HUDEP-2 (cell line): Measurements from ENCODE around the gene KCNB1.

ENCODE experiments used
- DNase-seq, 76 experiments: peaks; one replicate each; lab custom pipeline; 2025; ENCODE audit not compliant: unreplicated experiment in 76 of 76; lab: John Stamatoyannopoulos, UW

The KCNB1 gene

GRCh38 chr20:49446808-49447207 lies 35.7 kb downstream of the KCNB1 start:
- DNase-seq = no peak

- no peak for DNase-seq
Measured at GRCh38 chr20:49446080-49446479, 36.4 kb downstream of the KCNB1 start.

DNA sequence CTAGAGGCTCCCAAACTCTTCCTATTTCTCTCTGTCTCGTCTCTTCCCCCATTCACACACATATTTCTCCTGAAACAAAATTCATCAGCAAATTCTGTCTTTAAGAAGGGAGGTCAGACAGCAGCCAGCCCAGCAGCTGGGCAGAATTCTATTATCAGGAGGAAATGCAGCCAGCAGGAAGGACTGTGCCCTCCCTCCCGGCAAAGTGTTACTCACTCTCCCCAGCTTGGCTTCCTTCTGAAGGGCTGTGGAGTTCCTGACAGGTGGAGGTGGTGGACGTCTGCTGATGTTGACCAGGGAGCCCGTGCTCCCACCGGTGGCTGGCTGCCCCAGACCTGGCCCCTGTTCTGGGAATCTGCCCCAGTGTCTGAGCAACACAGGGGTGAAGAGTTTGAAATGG lies 37.3 kb downstream of the KCNB1 start:
- no peak for DNase-seq

- no peak for DNase-seq
Measured at GRCh38 chr20:49444553-49444990, 37.9 kb downstream of the KCNB1 start.

DNA sequence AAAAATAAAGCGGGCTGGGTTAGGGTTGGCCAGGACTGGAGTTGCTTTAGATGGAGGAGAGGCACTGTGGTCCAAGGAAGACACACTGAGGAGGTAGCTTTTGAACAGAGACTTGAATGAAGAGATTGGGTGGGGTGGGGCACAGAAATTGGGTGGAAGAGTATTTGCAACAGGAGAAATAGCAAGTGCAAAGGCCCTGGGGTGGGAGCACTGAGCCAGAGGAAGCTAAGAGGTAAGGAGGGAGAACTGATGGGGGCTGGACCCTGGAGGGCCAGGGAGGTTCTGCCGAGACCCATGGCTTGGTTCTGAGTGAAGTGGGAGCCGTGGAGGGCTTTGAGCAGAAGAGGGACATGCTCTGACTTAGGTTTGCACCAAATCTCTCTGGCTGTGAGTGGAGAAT lies 45.4 kb downstream of the KCNB1 start:
- no peak for DNase-seq

DNA sequence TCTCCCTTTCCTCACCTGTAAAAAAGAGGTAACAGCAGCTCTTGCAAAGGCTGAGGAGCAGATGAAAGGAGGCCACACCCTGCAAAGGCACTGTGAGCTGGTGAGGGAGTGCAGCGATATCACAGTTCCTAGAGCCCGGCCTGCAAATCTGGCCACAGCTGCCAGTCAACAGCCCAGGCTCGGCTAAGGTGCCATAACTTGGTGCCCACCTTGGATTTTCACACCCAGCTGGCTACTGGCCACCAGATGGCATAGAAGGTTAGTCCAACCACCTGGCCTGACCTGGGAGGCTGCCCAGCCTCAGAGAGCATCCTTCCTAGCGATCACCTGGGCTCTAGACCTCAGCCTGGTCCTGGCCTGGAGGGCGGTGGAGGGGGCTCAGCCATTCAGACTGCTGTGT lies 46.8 kb downstream of the KCNB1 start:
- DNase-seq = no peak

GRCh38 chr20:49433333-49433732 lies 49.1 kb downstream of the KCNB1 start:
- no peak for DNase-seq

DNA sequence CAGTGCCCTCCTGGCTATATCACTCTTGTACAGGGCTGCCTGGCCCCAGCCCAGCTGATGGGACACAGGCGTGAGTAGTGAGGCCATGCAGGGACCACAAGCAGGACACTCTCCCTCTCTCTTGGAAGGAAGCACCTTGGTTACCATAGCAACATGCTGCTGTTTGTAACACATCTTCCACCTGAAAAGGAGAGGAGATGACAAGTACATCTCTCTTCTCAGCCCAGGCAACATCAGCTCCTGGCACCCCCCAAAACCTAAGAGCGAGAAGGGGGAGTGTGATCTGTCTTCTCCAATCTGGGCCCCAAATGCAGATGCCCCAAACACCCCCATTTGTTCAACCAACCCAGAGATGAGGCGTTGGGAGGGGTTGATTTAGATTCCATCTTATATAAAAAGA lies 49.9 kb downstream of the KCNB1 start:
- no peak for DNase-seq

- DNase-seq = no peak
Measured at GRCh38 chr20:49431329-49431728, 51.1 kb downstream of the KCNB1 start.

DNA sequence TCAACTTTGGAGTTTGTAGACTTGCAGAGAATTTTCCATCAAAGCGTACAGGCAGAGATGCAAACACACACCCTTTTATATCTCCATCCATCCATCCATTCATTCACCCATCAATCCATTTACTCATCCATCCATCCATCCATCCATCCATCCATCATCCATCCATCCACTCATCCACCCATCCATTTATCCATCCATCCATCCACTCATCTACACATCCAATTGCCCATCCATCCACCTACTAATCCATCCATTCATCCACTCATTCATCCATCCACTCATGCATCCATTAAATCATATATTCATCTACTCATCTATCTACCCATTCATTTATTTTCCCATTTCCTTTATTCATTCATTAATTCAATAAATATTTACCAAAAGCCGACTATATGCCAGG lies 52.1 kb downstream of the KCNB1 start:
- DNase-seq = no peak

DNA sequence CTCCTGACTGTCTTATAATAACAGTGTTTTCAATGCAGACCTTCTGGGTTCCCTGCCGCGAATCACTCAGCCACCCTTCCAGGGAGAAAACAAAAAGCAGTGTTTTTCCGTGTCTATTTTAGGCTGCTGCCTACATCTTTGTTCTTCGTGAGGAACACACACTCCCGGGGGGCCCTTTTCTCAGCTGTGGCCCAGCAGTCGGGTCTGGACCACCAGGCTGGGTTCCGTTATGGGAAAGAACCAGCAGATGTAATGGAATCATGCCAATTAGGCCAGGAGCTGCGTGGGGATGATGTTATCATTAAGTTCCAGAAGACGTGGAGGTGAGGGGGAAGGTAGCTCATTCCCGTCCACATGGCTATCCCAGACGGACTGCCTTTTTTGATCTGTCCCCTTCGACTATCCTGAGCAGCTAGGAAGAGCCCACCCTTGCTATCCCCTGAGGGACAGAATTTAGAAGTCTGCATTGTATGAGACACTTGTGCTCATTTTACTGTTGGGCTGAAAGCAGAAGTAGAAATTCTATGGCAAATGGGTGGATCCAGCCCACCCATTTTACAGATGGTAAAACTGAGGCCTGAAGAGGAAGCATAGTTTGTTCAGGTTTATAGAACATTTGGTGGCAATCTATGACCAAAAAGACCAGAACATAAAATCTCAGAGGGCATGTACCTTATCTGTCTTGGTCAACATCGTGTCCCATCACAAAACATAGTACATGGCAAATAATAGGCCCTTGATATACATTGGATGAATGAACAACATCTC lies 54.5 kb downstream of the KCNB1 start:
- DNase-seq = no peak

GRCh38 chr20:49426873-49427272 lies 55.6 kb downstream of the KCNB1 start:
- DNase-seq = no peak

DNA sequence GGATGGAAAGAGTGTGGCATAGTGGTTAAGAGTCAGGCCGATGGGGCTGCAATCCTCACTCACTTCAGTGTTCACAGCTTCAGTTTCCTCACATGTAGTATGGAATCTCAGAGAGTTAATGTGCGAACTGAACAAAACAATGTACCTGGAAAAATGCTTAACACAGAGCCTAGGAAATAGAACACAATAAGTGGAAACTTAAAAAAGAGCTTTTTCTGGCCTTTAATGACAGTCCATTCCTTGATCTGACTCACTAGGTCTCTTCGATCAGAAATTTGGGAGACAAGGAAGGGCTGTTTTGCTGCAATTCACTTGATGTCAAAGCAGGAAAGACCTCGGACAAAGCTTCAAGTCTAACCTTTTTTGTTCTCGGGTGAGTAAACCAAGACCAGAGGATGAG lies 56.1 kb downstream of the KCNB1 start:
- DNase-seq = no peak

DNA sequence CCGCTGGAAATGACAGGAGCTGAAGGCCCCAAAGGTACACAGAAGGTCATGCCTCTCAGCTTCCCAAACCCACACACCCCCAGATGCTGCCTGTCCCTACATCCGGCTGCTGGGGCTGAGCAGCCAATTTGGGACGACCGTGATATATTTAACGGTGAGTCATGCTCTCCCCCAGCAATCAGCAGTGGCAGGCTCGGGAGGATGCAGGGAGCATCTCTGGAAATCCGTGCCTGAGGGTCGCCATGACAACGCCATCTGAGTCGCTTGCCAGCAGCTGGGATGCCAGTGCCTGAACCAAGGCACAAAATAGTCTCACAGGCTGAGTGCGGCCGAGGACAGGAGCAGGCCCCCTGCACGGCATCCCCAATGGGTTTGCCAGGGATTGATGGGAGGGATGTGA lies 57.9 kb downstream of the KCNB1 start:
- DNase-seq = no peak

- DNase-seq = no peak
Measured at GRCh38 chr20:49422161-49422560, 60.3 kb downstream of the KCNB1 start.

DNA sequence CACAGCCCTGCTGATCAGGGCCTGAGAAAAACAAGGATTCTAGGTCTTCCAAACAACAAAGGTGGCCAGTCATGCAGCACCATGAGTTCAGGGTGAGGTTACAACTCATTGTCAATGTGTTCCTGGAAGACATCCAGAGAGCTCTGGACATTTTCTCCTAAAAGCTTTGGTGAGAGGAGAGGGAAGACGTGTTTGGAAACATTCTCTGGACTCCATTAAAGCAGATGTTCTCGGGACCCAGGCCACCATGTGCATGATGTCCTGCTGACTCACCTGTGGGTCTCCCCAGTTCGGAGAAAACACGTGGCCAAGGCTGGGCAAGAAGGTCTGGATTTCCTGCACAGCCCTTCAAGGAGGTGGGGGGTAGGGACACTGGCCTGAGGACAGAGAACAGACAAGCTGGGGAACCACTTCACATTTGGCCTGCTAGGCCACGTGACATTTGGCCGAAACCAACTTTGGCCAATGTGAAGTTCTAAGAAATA lies 61.6 kb downstream of the KCNB1 start:
- DNase-seq = no peak

DNA sequence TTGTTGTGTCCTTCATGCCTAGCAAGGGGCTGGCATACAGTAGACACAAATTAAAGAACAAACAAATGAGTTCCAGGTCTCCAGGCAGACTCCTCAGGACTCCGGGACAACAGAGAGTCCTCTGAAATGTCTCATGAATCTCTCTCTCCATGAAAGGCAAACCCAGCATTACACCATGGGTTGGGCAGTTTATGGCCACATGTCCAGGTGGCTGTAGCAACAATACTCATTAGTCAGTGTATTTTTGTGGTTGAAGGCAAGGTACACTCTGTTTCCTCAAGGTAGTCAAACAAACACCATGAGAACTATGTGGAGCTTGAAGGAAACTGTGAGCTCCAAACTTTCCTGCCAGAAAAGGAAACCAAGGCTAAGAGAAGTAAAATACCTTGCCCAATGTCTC lies 62.2 kb downstream of the KCNB1 start:
- no peak for DNase-seq

DNA sequence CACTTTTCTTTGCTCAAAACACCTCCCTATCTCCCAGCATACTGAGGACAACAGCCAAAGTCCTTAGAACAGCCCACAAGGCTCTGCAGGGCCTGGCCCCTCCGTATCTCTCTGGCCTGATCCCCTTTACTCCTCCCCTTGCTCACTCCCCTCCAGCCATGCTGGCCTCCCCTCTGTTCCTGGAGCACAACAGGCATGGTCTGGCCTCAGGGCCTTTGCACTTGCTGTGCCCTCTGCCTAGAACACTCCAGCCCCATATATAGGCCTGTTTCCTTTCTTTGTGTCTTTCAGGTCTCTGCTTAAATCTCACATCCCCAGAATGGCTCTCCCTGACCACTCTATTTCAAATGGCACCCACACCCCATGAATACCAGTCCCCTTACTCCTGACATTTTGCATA lies 62.7 kb downstream of the KCNB1 start:
- DNase-seq = no peak

GRCh38 chr20:49418809-49419208 lies 63.7 kb downstream of the KCNB1 start:
- no peak for DNase-seq

GRCh38 chr20:49417843-49418555 lies 64.5 kb downstream of the KCNB1 start:
- DNase-seq = no peak

DNA sequence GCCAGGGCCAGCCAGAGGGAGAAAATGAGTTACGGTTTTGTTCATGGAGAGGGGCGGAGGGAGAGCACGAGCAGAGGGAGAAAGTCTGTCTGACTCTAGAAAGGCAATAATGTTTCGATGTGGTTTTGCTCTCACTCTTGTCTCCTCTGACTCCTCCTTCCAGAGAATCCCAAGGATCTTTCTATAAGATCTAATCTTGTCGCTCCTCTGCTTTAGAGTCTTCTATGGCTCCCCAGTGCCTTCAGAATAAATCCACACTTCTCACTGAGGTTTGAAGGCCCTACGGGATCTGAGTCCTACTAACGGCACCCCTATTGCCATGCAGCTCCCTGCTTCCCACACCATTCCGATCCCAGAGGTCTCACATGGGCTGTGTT lies 66.8 kb downstream of the KCNB1 start:
- DNase-seq = no peak

DNA sequence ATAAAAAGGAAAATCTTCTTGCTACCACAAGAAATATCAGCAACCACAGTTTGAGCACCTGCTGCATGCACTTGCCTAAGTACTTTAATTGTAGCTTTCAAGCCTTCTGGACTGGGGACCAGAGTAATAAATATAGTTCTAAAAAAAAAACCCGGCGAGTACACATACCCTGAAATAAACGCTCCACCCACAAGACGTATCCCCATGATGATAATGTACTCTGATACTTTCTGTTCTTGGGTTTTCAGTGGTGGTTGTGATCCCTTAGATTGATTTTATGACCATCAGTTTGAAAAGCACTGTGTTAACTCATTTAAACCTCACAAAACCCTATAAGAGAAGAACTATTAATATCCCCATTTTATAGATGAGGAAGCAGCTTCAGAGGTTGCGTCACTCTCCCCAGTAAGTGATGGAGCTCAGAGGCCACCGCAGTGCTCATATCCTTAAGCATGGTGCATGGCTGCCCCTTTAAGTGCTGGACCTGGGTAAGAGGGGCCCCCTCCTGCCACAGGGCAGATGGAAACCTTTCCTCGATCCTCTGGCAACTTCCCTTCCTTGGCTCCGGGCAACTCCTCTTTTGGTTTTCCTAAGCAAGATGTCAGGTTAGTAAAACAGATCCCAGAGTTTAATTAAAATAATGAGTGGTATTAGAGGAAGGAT lies 67.3 kb downstream of the KCNB1 start:
- no peak for DNase-seq
